ENCODE measurements around the gene ASPHD1.
A peak's percentile ranks its signal among the peaks of the same experiment; 100 is the strongest.
"Not testable (repeated sequence)": the region's sequence is repeated elsewhere in the genome, so short reads cannot be mapped to it uniquely, and the experiment has no call there.

Gene ASPHD1

GRCh38 chr16:29900102-29900887, at the start of gene ASPHD1:
Gene ASPHD1, plus strand, starts transcription at chr16:29900488. Its CDS starts 484 bp downstream, at chr16:29900972.
- DNase-seq: peak; percentile 57 to 79

- DNase-seq: no peak
Observed at GRCh38 chr16:29850998-29851397, 49.3 kb upstream of the ASPHD1 start.

GRCh38 chr16:29852654-29853053, 47.6 kb upstream of the ASPHD1 start:
- no peak for DNase-seq

DNA sequence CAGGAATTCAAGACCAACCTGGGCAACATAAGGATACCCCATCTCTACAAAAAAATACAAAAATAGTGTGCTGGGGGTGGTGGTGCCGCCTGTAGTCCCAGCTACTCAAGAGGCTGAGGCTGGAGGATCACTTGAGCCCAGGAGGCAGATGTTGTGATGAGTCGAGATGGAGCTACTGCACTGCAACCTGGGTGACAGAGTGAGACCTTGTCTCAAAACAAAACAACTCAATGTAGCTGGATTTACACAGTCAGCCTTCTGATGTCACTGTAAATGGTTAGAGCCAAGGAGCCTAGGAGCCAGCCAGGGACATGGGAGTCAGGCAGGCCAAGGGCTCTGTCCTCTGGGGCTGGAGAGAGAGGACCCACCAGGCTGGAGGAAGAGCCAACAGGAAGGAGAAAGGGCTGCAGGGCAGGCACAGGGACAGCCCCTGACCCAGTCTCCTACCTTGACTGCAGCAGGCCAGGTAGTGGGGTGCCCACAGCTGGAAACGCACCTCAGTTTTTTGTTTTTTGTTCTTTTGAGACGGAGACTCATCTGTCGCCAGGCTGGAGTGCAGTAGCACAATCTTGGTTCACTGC, 45.7 kb upstream of the ASPHD1 start:
- DNase-seq: no peak

DNA sequence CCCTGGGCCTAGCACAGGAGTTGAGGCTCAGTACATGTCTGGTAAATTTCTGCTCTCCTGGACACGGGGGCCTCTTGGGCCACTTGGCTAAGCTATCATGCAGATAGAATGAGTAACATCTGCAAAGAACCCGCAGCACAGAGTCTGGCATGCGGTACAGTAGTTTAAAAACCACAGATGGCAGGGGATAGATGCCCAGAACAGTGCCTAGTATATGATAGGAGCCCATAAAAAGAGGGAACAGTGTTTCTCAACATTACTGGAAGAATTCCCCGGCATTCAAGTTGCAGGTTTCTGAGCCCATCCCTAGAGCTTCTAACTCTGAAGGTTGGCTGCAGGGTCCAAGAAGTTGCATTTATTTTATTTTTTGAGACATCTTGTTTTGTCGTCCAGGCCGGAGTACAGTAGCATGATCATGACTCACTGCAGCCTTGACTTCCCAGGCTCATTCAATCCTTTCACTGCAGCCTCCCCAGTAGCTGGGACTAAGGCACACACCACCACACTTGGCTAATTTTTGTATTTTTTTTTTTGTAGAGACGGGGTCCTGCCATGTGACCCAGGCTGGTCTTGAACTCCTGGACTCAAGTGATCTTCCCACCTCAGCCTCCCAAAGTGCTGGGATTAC, 43.0 kb upstream of the ASPHD1 start:
- no peak for DNase-seq

GRCh38 chr16:29858149-29858849, 42.0 kb upstream of the ASPHD1 start:
- no peak for DNase-seq

DNA sequence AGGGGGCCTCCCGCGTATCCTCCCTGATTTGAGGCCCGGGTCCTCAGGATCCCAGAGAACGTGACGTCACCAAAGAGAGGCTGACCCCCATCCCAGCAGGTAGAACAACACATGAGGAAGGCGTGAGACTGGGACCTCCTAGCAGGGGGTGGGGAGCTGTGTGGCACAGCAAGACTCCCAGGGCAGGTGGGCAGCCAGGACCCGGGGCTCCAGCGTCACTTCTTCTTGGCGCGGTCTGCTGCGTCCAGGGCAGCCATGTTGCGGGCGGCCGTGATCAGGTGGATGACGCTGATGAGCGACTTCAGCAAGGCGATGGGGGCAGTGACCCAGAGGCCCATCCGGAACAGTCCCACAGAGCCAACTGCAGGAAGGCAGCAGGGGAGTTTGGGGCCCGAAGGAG, 41.3 kb upstream of the ASPHD1 start:
- DNase-seq: no peak

DNA sequence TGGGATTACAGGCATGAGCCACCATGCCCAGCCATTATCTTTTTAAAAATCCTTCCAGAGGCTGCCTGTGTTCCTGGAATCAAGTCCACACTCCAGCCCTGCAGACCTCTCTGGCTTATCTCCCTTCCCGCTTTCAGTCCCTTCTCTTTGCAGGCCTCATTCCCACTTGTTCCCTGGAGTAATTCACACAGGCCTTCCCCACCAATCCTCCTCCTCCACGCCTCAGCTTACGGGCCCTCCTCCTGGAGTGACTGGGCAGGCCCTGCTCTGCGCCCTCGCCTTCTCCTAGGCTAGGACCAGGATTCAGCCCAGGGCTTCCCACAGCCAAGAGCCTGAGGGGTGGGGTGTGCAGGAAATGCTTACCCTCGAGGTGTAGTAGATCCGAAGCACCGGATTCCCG, 40.1 kb upstream of the ASPHD1 start:
- no peak for DNase-seq

GRCh38 chr16:29862383-29862883, 37.9 kb upstream of the ASPHD1 start:
- DNase-seq: no peak

DNA sequence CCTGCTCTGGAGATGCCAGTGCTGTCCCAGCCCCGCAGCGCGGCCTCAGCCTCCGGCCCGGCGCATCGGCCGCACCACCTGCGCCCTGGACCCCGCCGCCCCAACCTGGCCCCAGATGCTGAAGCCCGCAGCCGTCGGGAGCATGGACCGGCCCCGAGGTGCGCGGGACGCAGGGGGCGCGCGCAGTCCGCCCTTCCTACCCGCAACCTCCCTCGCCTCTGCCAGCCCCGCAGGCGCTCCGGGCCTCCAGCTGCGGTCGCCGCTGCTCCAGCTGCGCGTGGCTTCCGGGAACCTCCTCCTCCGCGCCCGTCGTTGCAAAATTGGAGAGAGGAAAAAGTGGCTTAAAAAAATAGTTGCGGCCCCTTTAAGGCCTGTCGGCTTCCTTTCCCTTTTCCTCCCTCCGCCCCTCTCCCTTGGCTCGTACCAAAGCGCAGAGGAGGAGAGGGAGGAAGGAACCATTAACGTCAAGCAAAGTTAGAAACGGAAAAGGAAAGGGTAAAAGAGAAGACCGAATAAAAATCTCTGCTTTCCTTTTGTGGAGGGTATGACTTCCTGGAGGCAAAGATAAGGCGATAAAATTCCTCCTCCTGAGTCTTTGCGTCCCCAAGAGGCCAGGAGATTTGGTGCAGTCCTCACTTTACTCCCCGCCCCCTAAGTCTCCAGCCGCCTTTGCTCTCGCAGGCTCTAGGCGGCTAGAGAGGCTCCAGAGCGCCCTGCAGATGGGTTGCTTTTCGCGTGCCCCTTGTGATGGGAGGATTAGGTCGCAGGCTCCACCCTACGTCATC, 37.2 kb upstream of the ASPHD1 start, which contains the start of gene CDIPT:
CDIPT (minus strand) TSS at position 343 of the 785 bp plus-strand sequence. CDS start 369 bp downstream, outside the sequence.
- peak; percentile 96 for DNase-seq

DNA sequence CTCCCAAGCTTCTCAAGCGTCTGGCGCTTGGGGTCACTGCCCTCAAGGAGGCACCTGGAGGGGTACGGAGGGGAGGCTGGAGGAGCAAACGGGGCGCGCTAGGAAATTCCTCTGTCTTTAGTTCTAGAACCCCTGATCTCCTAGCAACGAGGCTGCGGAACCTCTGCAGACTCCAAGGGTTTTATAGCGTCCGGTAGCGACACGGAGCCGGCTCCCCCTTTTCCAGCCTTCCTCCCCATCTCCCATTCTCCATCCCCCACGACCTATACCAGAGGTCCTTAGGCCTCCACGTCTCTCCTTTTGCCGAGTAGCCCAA, 36.7 kb upstream of the ASPHD1 start:
- DNase-seq: no peak

GRCh38 chr16:29864205-29864604, 36.1 kb upstream of the ASPHD1 start:
- DNase-seq: no peak

DNA sequence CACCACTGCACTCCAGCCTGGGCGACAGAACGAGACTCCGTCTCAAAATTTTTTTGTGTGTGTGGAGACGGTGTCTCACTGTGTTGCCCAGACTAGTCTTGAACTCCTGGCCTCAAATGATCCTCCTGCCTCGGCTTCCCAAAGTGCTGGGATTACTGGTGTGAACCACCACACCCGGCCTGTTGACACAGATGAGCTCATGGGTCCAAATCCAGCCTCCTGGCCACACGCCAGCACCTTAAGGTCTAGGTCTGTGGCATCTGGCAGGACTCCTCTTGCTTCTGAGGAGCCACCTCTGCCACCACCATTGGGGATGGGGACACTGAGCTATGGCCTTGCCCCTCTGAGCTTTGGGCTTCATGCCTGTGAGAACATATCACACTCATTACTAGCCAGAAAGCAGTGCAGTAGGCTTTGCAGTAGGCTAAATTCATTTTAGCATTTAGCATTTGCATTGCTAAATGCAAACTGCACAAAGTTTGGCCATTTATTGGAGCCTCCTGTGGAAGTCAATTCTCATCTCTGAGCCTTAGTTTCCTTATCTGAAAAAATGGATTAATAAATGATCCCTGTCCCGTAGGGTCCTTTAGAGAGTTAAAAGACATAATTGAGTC, 31.8 kb upstream of the ASPHD1 start:
- DNase-seq: no peak

DNA sequence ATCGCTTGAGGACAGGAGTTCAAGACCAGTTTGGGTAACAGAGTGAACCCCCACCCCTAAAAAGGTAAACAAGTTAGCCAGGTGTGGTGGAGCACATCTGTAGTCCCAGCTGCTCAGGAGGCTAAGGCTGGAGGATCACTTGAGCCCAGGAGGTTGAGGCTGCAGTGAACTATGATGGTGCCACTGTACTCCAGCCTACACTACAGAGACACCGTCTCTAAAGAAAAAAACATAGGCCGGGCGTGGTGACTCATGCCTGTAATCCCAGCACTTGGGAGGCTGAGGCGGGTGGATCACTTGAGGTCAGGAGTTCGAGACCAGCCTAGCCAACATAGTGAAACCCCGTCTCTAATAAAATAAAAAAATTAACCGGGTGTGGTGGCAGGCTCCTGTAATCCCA, 31.2 kb upstream of the ASPHD1 start:
- DNase-seq: not testable (repeated sequence)

DNA sequence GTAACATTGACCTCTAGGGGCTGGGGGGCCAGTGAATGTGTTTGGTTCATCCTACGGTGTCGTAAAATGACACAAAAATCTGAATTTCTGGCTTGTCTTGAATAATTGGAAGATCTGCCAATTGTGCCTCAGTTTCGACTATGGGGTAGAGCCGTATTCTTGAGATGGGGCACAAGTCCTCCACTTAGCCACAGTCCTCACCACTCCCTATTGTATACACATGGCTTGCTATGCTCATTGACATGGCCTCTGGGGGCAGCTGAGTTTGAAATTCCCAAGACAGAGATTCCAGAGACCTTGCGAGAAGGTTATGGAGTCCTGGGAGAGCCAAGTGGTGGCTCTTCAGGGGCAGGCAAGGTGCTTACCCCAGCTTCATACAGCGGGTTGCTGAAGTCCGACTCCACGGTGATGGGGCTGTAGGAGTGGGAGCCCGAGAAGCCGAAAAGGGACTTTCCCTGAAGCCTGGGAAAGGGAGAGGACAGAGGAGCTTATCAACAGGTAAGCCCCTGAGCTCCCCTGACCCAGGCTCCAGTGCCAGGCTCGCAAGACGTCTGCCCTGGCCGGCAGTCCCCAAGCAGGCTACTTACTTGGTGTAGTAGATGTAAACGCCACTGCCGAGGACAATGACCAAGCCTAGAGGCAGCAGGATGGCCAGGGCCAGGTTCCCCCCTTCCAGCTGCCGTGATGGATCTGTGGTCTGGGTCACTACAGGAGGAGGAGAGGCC, 28.3 kb upstream of the ASPHD1 start:
- no peak for DNase-seq

DNA sequence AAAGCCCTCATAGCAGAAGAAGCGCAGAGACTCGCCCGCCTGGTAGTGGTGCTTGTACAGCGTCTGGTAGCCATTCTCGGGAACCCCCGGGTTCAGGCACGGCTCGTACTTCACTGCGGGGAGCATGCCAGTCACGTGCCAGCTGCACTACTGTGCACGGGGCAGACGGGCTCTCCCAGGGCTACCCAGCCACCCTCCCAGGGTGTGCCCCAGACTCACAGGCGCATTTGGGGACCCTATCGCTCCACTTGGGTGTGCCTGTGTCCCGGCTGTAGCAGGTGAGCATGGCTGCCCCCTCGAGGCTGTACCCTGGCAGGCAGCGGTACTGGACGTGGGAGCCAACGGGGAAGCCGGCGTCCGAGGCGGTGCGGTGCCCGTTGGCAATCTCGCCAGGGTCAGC, 27.0 kb upstream of the ASPHD1 start:
- DNase-seq: no peak

- DNase-seq: no peak
Observed at GRCh38 chr16:29875206-29875605, 25.1 kb upstream of the ASPHD1 start.

DNA sequence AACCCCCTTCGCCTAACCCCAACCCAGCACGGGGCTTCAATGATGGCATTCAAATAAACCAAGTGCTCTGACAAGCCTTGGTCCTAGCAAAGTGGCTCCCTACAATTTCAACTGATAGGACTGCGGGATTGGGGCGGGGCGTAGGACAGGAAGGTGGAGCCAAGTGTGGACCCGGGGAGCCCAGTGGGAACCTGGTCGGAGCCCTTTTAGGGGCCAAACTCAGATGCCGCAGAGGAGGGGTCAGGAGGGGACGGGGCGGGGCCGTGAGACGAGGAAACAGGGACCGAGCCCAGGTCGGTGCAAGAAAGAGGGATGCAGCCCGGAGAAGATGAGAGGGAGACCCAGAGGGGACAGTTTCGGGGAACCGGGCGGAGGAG, 24.1 kb upstream of the ASPHD1 start:
- peak in 1 of 2 donors; percentile 5 for DNase-seq

GRCh38 chr16:29876594-29877249, 23.6 kb upstream of the ASPHD1 start:
- peak in 1 of 2 donors; percentile 17 for DNase-seq

DNA sequence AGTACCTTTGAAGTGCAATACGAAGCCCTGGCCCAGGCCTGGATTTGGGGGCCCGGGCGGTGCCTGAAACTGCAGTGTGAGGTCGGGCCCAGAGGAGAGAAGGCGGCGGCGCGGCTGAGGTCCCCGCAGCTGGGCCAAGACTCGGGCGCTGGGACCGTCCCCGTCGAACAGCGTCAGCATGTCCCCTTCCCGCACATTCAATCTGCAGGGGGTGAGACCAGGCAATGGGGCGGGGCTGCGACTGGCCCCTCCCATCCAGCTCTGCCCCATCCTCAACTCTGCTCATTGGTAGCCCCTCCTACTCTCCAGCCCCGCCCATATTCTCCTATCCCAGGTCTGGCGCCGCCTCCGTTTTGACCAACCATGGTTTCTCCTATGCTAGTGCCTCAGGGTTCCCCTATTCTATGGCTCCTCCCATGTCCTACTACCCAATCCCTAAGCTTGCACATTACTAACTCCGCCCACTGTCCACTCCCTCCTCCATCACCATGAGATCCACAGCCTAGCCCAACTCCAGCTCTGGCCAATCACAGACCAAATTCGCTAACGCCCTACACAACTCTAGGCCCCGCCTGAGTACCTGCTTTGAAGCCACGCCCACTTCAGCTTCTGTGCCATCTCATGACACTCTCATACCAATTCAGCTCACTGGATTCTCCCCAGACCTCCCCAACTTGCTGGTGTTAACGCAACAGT, 22.9 kb upstream of the ASPHD1 start:
- peak; percentile 64 to 74 for DNase-seq

All from CD4-positive, alpha-beta T cell treated with Interleukin-4 for 1 hour (primary cell).